Naive thymus-derived CD4-positive, alpha-beta T cell (primary cell): ENCODE measurements around the gene SFT2D1. TPM values are rescaled to one million over a fixed set of nuclear protein-coding genes. Genes with fewer than 3 reads are reported as not detected.

ENCODE experiments used
- ATAC-seq: fragments of 150-1000 bp; cut with Tn5 transposase; 2 replicates; pipeline ENCODE4 v1.10.0; 2021; ENCODE audit warnings: mild to moderate bottlenecking, moderate library complexity
- CTCF ChIA-PET: fragments of 350-600 bp; sonication (Branson Sonifier 250); formaldehyde crosslinking; loops from one replicate; lab custom pipeline; 2021; ENCODE audit warnings: antibody characterized with exemption; lab: Charles Lee
- POLR2A ChIA-PET: fragments of 350-600 bp; sonication (Branson Sonifier 250); formaldehyde crosslinking; loops from one replicate; lab custom pipeline; 2021; ENCODE audit warnings: antibody characterized with exemption, inconsistent platforms; lab: Charles Lee
- DNase-seq, 9 donors: peaks; one replicate each; pipeline versions ENCODE4 v3.0.0 to v3.0.0-alpha.2; 2020 to 2022; ENCODE audit warnings: mixed read lengths in 1 of 9
- H3K27ac ChIP-seq: one replicate; pipeline ENCODE4 v1.7.0; 2013; ENCODE audit warnings: mild to moderate bottlenecking, low read depth, low read length, moderate library complexity
- H3K27me3 ChIP-seq, 2 donors: one replicate each; pipeline ENCODE4 v1.7.0; 2013; ENCODE audit warnings: low read length in 2 of 2, mild to moderate bottlenecking in 2 of 2, moderate library complexity in 2 of 2; ENCODE audit not compliant: control insufficient read depth in 2 of 2, insufficient read depth in 2 of 2
- H3K36me3 ChIP-seq, 3 experiments: 1 replicate in 2 of 3; 2 replicates in 1 of 3; pipeline ENCODE4 v1.7.0; 2013; ENCODE audit warnings: low read length in 3 of 3, mild to moderate bottlenecking in 3 of 3, moderate library complexity in 1 of 3; ENCODE audit not compliant: insufficient read depth in 3 of 3, control insufficient read depth in 2 of 3
- H3K4me1 ChIP-seq, 2 donors: one replicate each; pipeline ENCODE4 v1.7.0; 2013; ENCODE audit warnings: low read length in 2 of 2, mild to moderate bottlenecking in 2 of 2, moderate library complexity in 1 of 2; ENCODE audit not compliant: control insufficient read depth in 2 of 2, insufficient read depth in 2 of 2
- H3K4me3 ChIP-seq: 2 replicates; pipeline ENCODE4 v1.7.0; 2013; ENCODE audit warnings: mild to moderate bottlenecking, low read length
- H3K9me3 ChIP-seq, 3 experiments: 1 replicate in 2 of 3; 2 replicates in 1 of 3; pipeline ENCODE4 v1.7.0; 2013; ENCODE audit warnings: low read length in 3 of 3; ENCODE audit not compliant: control insufficient read depth in 2 of 3
- H3K27ac Mint-ChIP-seq, 9 donors: one replicate each; pipeline ENCODE4 v1.8.0; 2020 to 2022; ENCODE audit warnings: mixed read lengths in 9 of 9, mild to moderate bottlenecking in 8 of 9, moderate library complexity in 5 of 9, inconsistent platforms in 2 of 9
- H3K27me3 Mint-ChIP-seq, 5 donors: one replicate each; pipeline ENCODE4 v1.8.0; 2021 to 2022; ENCODE audit warnings: mixed read lengths in 5 of 5, mild to moderate bottlenecking in 1 of 5
- H3K36me3 Mint-ChIP-seq, 5 donors: one replicate each; pipeline ENCODE4 v1.8.0; 2020 to 2022; ENCODE audit warnings: mixed read lengths in 5 of 5, mild to moderate bottlenecking in 3 of 5, inconsistent platforms in 1 of 5
- H3K4me1 Mint-ChIP-seq, 7 donors: one replicate each; pipeline ENCODE4 v1.8.0; 2020 to 2022; ENCODE audit warnings: mixed read lengths in 7 of 7, mild to moderate bottlenecking in 3 of 7, inconsistent platforms in 1 of 7
- H3K4me3 Mint-ChIP-seq, 10 donors: one replicate each; pipeline ENCODE4 v1.8.0; 2020 to 2022; ENCODE audit warnings: mild to moderate bottlenecking in 10 of 10, mixed read lengths in 10 of 10, moderate library complexity in 6 of 10, inconsistent platforms in 2 of 10
- H3K9me3 Mint-ChIP-seq, 11 donors: one replicate each; pipeline ENCODE4 v1.8.0; 2020 to 2022; ENCODE audit warnings: mixed read lengths in 11 of 11, mild to moderate bottlenecking in 4 of 11, inconsistent platforms in 1 of 11, moderate library complexity in 1 of 11
- intact Hi-C, 2 donors: fragments of 100-400 bp; cut with micrococcal nuclease; formaldehyde crosslinking; loops; one replicate each; pipeline ENCODE4 v1.15.1; 2023
- polyA plus RNA-seq, 2 donors: library from polyadenylated mRNA; unstranded; fragments of 300-500 nt; fragmentation: Illumina TruSeq; gene quantifications; one replicate each; pipeline ENCODE4 v1.2.3, GENCODE V29; 2021
- total RNA-seq, 6 experiments: library from RNA in 5 of 6; stranded (reverse) in 5 of 6; gene quantifications; 1 replicate in 5 of 6; 2 replicates in 1 of 6; pipeline ENCODE4 v1.2.3 and lab custom pipeline; 2021 to 2026

The SFT2D1 gene
- total and polyA plus RNA-seq, 7 experiments from 2014 or later, result 18.3 to 52.5 (median 35.3) TPM

GRCh38 chr6:166301611-166302529 lies 40.5 kb downstream of the SFT2D1 start:
- Mint-ChIP-seq H3K4me3 (no peak overlapping the region), H3K9me3 (no peaks in the 10 kb centered on the region), H3K36me3 (peaks cover 0 to 3% (median 0%) of the 10 kb centered on the region in 5 donors), H3K27ac (peak overlapping the region in 1 of 9 donors; percentile 1), H3K27me3 (peaks cover 50 to 56% (median 52%) of the 10 kb centered on the region in 5 donors), H3K4me1 (peaks cover 0 to 8% (median 0%) of the 10 kb centered on the region in 7 donors)
- ChIA-PET CTCF (no interaction called here), POLR2A (no interaction called here)
- DNase-seq (no peak), ATAC-seq (no peak)
- Histone ChIP-seq H3K4me1 (no peaks in the 10 kb centered on the region), H3K4me3 (no peak overlapping the region), H3K27ac (no peak overlapping the region), H3K36me3 (no peaks in the 10 kb centered on the region), H3K27me3 (no peaks in the 10 kb centered on the region), H3K9me3 (no peaks in the 10 kb centered on the region)
- intact Hi-C loops, result no loop called here

- Mint-ChIP-seq H3K4me3 (no peak overlapping the region), H3K36me3 (peaks cover 0 to 3% (median 0%) of the 10 kb centered on the region in 5 donors), H3K9me3 (no peaks in the 10 kb centered on the region), H3K27me3 (peaks cover 43 to 49% (median 43%) of the 10 kb centered on the region in 5 donors), H3K27ac (no peak overlapping the region), H3K4me1 (no peaks in the 10 kb centered on the region)
- intact Hi-C loops, result no loop called here
- CTCF ChIA-PET, result no interaction called here
- Histone ChIP-seq H3K4me1 (no peaks in the 10 kb centered on the region), H3K27me3 (no peaks in the 10 kb centered on the region), H3K9me3 (no peaks in the 10 kb centered on the region), H3K36me3 (no peaks in the 10 kb centered on the region), H3K27ac (no peak overlapping the region), H3K4me3 (no peak overlapping the region)
- no peak for DNase-seq
- POLR2A ChIA-PET, result interaction anchor here (0.8 kb wide), 1 partner anchor 357 kb away, joined by 5 read pairs; no protein-coding TSS in a partner anchor
- no peak for ATAC-seq
These were observed 41.9 kb downstream of the SFT2D1 start for GRCh38 chr6:166300357-166300987.

- Histone ChIP-seq H3K4me3 (no peak overlapping the region), H3K36me3 (no peaks in the 10 kb centered on the region), H3K4me1 (no peaks in the 10 kb centered on the region), H3K27me3 (no peaks in the 10 kb centered on the region), H3K9me3 (no peaks in the 10 kb centered on the region), H3K27ac (no peak overlapping the region)
- CTCF ChIA-PET, result no interaction called here
- H3K4me3 Mint-ChIP-seq, result no peak overlapping the region
- intact Hi-C loops, result no loop called here
- H3K36me3 Mint-ChIP-seq, result peaks cover 0 to 3% (median 0%) of the 10 kb centered on the region in 5 donors
- DNase-seq (peak in 1 of 9 donors; percentile 16), ATAC-seq (no peak)
- peaks cover 0 to 7% (median 0%) of the 10 kb centered on the region in 7 donors for H3K4me1 Mint-ChIP-seq
- no peak overlapping the region for H3K27ac Mint-ChIP-seq
- POLR2A ChIA-PET, result no interaction called here
- H3K27me3 Mint-ChIP-seq, result peaks cover 24 to 44% (median 24%) of the 10 kb centered on the region in 5 donors
- H3K9me3 Mint-ChIP-seq, result no peaks in the 10 kb centered on the region
These were observed 44.7 kb downstream of the SFT2D1 start for GRCh38 chr6:166297606-166298005.

GRCh38 chr6:166296035-166296883 lies 46.1 kb downstream of the SFT2D1 start:
- H3K9me3 Mint-ChIP-seq, result no peaks in the 10 kb centered on the region
- ATAC-seq (no peak), DNase-seq (peak in 1 of 9 donors; percentile 1)
- Histone ChIP-seq H3K36me3 (no peaks in the 10 kb centered on the region), H3K27ac (no peak overlapping the region), H3K4me1 (no peaks in the 10 kb centered on the region), H3K27me3 (no peaks in the 10 kb centered on the region), H3K9me3 (no peaks in the 10 kb centered on the region), H3K4me3 (no peak overlapping the region)
- peaks cover 0 to 7% (median 0%) of the 10 kb centered on the region in 7 donors for H3K4me1 Mint-ChIP-seq
- ChIA-PET CTCF (no interaction called here), POLR2A (no interaction called here)
- peaks cover 0 to 3% (median 0%) of the 10 kb centered on the region in 5 donors for H3K36me3 Mint-ChIP-seq
- H3K27me3 Mint-ChIP-seq, result peaks cover 18 to 45% (median 23%) of the 10 kb centered on the region in 5 donors
- intact Hi-C loops, result no loop called here
- H3K4me3 Mint-ChIP-seq, result no peak overlapping the region
- H3K27ac Mint-ChIP-seq, result no peak overlapping the region

GRCh38 chr6:166293731-166294584 lies 48.4 kb downstream of the SFT2D1 start:
- DNase-seq (no peak), ATAC-seq (no peak)
- ChIA-PET CTCF (no interaction called here), POLR2A (no interaction called here)
- peaks cover 11 to 40% (median 20%) of the 10 kb centered on the region in 5 donors for H3K27me3 Mint-ChIP-seq
- no peaks in the 10 kb centered on the region for H3K27me3 ChIP-seq
- no peaks in the 10 kb centered on the region for H3K9me3 ChIP-seq
- H3K4me1 Mint-ChIP-seq, result peaks cover 0 to 7% (median 0%) of the 10 kb centered on the region in 7 donors
- no peak overlapping the region for H3K4me3 Mint-ChIP-seq
- H3K27ac Mint-ChIP-seq, result no peak overlapping the region
- H3K9me3 Mint-ChIP-seq, result peaks cover 0 to 1% (median 0%) of the 10 kb centered on the region in 11 donors
- H3K4me3 ChIP-seq, result no peak overlapping the region
- no peak overlapping the region for H3K27ac ChIP-seq
- no peaks in the 10 kb centered on the region for H3K36me3 ChIP-seq
- no peaks in the 10 kb centered on the region for H3K36me3 Mint-ChIP-seq
- intact Hi-C loops, result no loop called here
- H3K4me1 ChIP-seq, result no peaks in the 10 kb centered on the region
